A549 (cell line): ENCODE data around the gene EXO1. TPM values are rescaled to one million over a fixed set of nuclear protein-coding genes. Genes with fewer than 3 reads are reported as not detected.

Source experiments
- ATAC-seq, 2 experiments: fragments of 200-7000 bp in 1 of 2; fragments of >200 bp in 1 of 2; cut with Nextera tagmentation in 1 of 2; cut with Tn5 transposase in 1 of 2; 3 replicates each; pipeline versions ENCODE4 v1.8.0 to v1.9.1; 2018 to 2020; ENCODE audit warnings: mild to moderate bottlenecking in 1 of 2, moderate library complexity in 1 of 2
- CTCF ChIA-PET: fragments of 300-600 bp; sonication (Branson Sonifier 250); formaldehyde crosslinking; extraction: SDS; loops from one replicate; lab custom pipeline; 2021; ENCODE audit warnings: antibody characterized with exemption, inconsistent platforms; lab: Yijun Ruan, JAX
- POLR2A ChIA-PET: fragments of 350-600 bp; formaldehyde crosslinking; extraction: SDS; loops from one replicate; lab custom pipeline; 2021; ENCODE audit warnings: antibody characterized with exemption, inconsistent platforms; lab: Yijun Ruan, JAX
- DNase-seq, 2 experiments: peaks; one replicate each; pipeline versions ENCODE4 v3.0.0 to v3.0.0-alpha.2; 2011 to 2016; ENCODE audit warnings: low read depth in 1 of 2, low spot score in 1 of 2
- FAIRE-seq: peaks from 2 replicates; lab custom pipeline; 2011; peaks lifted over from hg19 to GRCh38; lab: Jason Lieb, UNC
- H3K27ac ChIP-seq, 2 experiments: fragments of >200 bp; sonication (Bioruptor Twin); formaldehyde crosslinking; 3 replicates each; pipeline ENCODE4 v1.5.1; 2016 to 2017
- H3K4me1 ChIP-seq: fragments of >200 bp; sonication (Bioruptor Twin); formaldehyde crosslinking; 3 replicates; pipeline ENCODE4 v1.6.1; 2016
- H3K4me2 ChIP-seq: fragments of >200 bp; sonication (Bioruptor Twin); formaldehyde crosslinking; 3 replicates; pipeline ENCODE4 v1.6.1; 2016
- H3K4me3 ChIP-seq: fragments of >200 bp; sonication (Bioruptor Twin); formaldehyde crosslinking; 3 replicates; pipeline ENCODE4 v1.5.1; 2016
- H3K9me3 ChIP-seq: fragments of >200 bp; sonication (Bioruptor Twin); formaldehyde crosslinking; 3 replicates; pipeline ENCODE4 v1.6.1; 2016
- CEBPB ChIP-seq, 2 experiments: fragments of >200 bp in 1 of 2; sonication (Bioruptor Twin) in 1 of 2; formaldehyde crosslinking in 1 of 2; IDR thresholded peaks; 2 replicates each; pipeline ENCODE4 v1.6.1; 2012 to 2016
- FOSB ChIP-seq: fragments of 250-450 bp; sonication (Bioruptor Pico); IDR thresholded peaks from 2 replicates; pipeline ENCODE4 v1.5.0; 2020; ENCODE audit warnings: mild to moderate bottlenecking, moderate library complexity
- FOSL2 ChIP-seq, 2 experiments: fragments of 450-650 bp in 1 of 2; fragments of >200 bp in 1 of 2; sonication (Bioruptor Twin) in 1 of 2; formaldehyde crosslinking; IDR thresholded peaks; 2 replicates each; pipeline versions ENCODE4 v1.5.0 to v1.6.1; 2016 to 2020; ENCODE audit warnings: mild to moderate bottlenecking in 1 of 2, moderate library complexity in 1 of 2
- HEYL ChIP-seq: fragments of 250-450 bp; sonication (Bioruptor Pico); IDR thresholded peaks from 2 replicates; pipeline ENCODE4 v1.8.0; 2021; ENCODE audit warnings: mild to moderate bottlenecking, moderate library complexity
- HOXB13 ChIP-seq: fragments of 250-450 bp; sonication (Bioruptor Pico); IDR thresholded peaks from 2 replicates; pipeline ENCODE4 v1.5.0; 2020; ENCODE audit warnings: low read depth, mild to moderate bottlenecking, moderate library complexity
- KDM5A ChIP-seq: fragments of 200-600 bp; sonication (generic); IDR thresholded peaks from 2 replicates; pipeline ENCODE4 v1.6.1; 2016; ENCODE audit warnings: antibody characterized with exemption, mild to moderate bottlenecking
- MAFK ChIP-seq: fragments of 450-650 bp; IDR thresholded peaks from 2 replicates; pipeline ENCODE4 v1.6.1; 2014; ENCODE audit not compliant: partially characterized antibody
- MYC ChIP-seq: IDR thresholded peaks from 2 replicates; pipeline ENCODE4 v1.6.1; 2012; ENCODE audit warnings: mild to moderate bottlenecking, inconsistent platforms, low read length, improper control_type of control experiment, borderline replicate concordance
- POLR2A ChIP-seq: IDR thresholded peaks from 2 replicates; pipeline ENCODE4 v1.6.1; 2012; ENCODE audit warnings: mild to moderate bottlenecking, low read length
- RARB ChIP-seq: fragments of 250-450 bp; sonication (Bioruptor Pico); IDR thresholded peaks from 2 replicates; pipeline ENCODE4 v1.8.0; 2021; ENCODE audit warnings: mild to moderate bottlenecking, moderate library complexity
- RFX5 ChIP-seq: fragments of 450-650 bp; IDR thresholded peaks from 2 replicates; pipeline ENCODE4 v1.7.1; 2014; ENCODE audit warnings: antibody characterized with exemption, mild to moderate bottlenecking, moderate library complexity
- WGBS: methylation state at CpG from one replicate; pipeline ENCODE4 v1.1.6; 2017; ENCODE audit errors: missing lambda C conversion rate; 5-methylcytosine and 5-hydroxymethylcytosine counted together
- polyA plus RNA-seq, 4 experiments: library from polyadenylated mRNA; depleted of rRNA in 3 of 4; stranded (reverse); fragments of >200 nt; fragmentation: RNase III in 1 of 4; extraction: RNeasy Plus Mini Kit Qiagen cat#74134 plus additional on column Dnase treatment in 1 of 4; gene quantifications; 2 replicates in 3 of 4; 3 replicates in 1 of 4; pipeline ENCODE4 v1.2.3, GENCODE V29; 2011 to 2017
- TF ChIP-seq, protein P1 (sequence below): fragments of >200 bp; sonication (Bioruptor Twin); formaldehyde crosslinking; IDR thresholded peaks from 2 replicates; pipeline ENCODE4 v1.6.1; 2016
- TF ChIP-seq, protein P2 (sequence below): fragments of >200 bp; sonication (Bioruptor Twin); formaldehyde crosslinking; IDR thresholded peaks from 3 replicates; pipeline ENCODE4 v1.5.1; 2016
- TF ChIP-seq, protein P3 (sequence below): fragments of 250-450 bp; sonication (Bioruptor Pico); IDR thresholded peaks from 2 replicates; pipeline ENCODE4 v1.5.0; 2021; ENCODE audit warnings: mild to moderate bottlenecking, moderate library complexity, borderline replicate concordance

The EXO1 gene
- polyA plus RNA-seq, 2 of the 4 experiments (the other 2 are of a cell fraction), result 23.0 to 33.1 TPM

DNA sequence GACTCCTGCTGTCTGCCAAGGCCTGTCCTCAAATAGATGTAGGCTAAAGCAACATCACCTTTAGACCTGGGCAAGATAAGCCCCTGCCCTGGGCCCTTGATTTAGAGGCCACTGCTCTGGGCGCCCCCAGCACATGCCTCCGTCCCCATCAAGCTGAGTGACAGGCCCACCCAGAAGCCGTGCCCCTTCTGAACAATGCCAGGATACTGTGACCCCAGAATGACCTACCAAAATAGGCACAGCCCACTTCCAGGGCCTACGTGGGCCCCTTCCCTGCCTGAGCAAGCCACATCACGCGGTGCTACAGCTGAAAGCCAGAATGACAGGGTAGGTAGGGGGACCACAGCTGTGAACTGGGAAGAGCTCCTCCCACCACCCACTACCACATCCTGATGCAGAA, 84.8 kb downstream of the EXO1 start (continued):
- TF ChIP-seq, protein P1, sequence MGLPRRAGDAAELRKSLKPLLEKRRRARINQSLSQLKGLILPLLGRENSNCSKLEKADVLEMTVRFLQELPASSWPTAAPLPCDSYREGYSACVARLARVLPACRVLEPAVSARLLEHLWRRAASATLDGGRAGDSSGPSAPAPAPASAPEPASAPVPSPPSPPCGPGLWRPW, result no peak
- TF ChIP-seq KDM5A (no peak), RARB (CRISPR knock-in tag) (no peak), FOSL2 (IDR thresholded peaks at IDR 0.05) (no peak), FOSL2 (CRISPR knock-in tag; IDR thresholded peaks at IDR 0.05) (no peak), FOSB (CRISPR knock-in tag) (no peak), POLR2A (no peak), MAFK (no peak), HOXB13 (CRISPR knock-in tag) (no peak)
- TF ChIP-seq, all 56 proteins: peak for 0

DNA sequence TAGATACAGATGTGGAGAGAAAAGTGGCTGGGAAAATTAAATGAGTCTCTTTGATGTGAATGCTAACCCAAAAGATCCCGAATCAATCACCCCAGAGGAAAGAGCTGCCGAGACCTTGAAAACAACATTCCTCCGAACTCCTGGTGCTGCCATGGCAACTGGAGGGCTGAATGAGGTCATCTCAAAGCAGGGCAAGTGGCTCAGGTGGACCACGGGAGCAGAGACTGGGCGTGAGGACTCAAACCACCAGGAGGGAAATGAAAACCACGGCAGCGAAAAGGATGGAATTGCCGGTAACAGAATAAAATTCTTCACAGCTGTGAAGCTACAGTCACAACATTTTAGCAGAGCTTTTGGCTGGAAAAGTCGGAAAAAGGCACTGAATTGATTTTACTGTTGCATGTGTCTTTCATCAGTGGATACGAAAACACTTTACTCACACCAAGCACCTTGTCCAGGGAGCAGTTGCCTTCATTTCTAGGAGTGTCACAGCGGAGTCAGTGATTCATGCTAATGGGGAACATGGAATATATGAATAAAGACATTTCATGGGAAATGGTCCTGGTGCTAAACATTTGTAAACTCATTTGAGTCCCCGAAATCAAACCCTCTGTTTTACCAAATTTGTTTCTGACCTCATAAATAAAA, 86.3 kb downstream of the EXO1 start:
- ChIA-PET POLR2A (no interaction called here), CTCF (interaction anchor here (1.0 kb wide), 1 partner anchor 64 kb away, joined by 4 read pairs; no protein-coding TSS in a partner anchor)
- no peak for TF ChIP-seq HEYL (CRISPR knock-in tag)
- TF ChIP-seq CEBPB (IDR thresholded peaks at IDR 0.05), result no peak
- TF ChIP-seq RFX5, result no peak
- TF ChIP-seq, protein P2, sequence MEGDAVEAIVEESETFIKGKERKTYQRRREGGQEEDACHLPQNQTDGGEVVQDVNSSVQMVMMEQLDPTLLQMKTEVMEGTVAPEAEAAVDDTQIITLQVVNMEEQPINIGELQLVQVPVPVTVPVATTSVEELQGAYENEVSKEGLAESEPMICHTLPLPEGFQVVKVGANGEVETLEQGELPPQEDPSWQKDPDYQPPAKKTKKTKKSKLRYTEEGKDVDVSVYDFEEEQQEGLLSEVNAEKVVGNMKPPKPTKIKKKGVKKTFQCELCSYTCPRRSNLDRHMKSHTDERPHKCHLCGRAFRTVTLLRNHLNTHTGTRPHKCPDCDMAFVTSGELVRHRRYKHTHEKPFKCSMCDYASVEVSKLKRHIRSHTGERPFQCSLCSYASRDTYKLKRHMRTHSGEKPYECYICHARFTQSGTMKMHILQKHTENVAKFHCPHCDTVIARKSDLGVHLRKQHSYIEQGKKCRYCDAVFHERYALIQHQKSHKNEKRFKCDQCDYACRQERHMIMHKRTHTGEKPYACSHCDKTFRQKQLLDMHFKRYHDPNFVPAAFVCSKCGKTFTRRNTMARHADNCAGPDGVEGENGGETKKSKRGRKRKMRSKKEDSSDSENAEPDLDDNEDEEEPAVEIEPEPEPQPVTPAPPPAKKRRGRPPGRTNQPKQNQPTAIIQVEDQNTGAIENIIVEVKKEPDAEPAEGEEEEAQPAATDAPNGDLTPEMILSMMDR, result no peak
- no peak for TF ChIP-seq MAFK
- Histone ChIP-seq H3K9me3 (peaks cover 4% of the 10 kb centered on the region; the same call in 2 of the 3 replicates), H3K4me2 (no peak overlapping the region), H3K4me3 (no peak overlapping the region), H3K27ac (no peak overlapping the region), H3K4me1 (no peaks in the 10 kb centered on the region)
- peak in 1 of 2 experiments; percentile 34; a peak in 2 of 6 replicates for ATAC-seq
- DNase-seq, result no peak
- 68% methylated on average over 12 of the region's 12 CpGs for WGBS
- no peak for FAIRE-seq

DNA sequence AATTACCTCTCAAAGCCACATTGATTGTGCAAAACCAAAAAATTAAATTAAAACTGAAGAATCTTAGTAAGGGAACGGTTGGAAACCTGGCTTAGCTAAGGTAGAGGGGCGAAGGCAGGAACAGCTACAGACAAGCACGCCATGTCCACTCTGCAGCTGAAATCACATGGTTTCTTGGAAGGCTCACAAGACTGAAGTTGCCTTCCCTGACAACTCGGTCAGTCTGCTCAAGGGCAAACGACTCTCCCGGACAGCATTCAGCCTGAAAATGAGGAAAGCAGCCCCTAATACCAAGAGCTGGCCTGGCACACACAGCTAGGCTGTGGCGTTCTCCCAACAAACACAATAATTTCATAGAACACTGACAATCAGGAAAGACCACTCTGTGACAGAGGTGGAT, 86.9 kb downstream of the EXO1 start:
- Histone ChIP-seq H3K9me3 (peaks cover 4% of the 10 kb centered on the region; the same call in 2 of the 3 replicates), H3K4me2 (no peak overlapping the region), H3K4me3 (no peak overlapping the region), H3K27ac (no peak overlapping the region), H3K4me1 (no peaks in the 10 kb centered on the region)
- ATAC-seq (no peak), DNase-seq (no peak), FAIRE-seq (no peak)
- ChIA-PET CTCF (interaction anchor here (1.0 kb wide), 1 partner anchor 64 kb away, joined by 4 read pairs; no protein-coding TSS in a partner anchor), POLR2A (no interaction called here)
- TF ChIP-seq, protein P3, sequence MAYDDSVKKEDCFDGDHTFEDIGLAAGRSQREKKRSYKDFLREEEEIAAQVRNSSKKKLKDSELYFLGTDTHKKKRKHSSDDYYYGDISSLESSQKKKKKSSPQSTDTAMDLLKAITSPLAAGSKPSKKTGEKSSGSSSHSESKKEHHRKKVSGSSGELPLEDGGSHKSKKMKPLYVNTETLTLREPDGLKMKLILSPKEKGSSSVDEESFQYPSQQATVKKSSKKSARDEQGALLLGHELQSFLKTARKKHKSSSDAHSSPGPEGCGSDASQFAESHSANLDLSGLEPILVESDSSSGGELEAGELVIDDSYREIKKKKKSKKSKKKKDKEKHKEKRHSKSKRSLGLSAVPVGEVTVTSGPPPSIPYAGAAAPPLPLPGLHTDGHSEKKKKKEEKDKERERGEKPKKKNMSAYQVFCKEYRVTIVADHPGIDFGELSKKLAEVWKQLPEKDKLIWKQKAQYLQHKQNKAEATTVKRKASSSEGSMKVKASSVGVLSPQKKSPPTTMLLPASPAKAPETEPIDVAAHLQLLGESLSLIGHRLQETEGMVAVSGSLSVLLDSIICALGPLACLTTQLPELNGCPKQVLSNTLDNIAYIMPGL (CRISPR knock-in tag), result no peak
- no peak for TF ChIP-seq MYC
- 53% methylated on average over 7 of the region's 7 CpGs for WGBS

Other genes with a start within 250 kb of the EXO1 start
- 12.5 and 15.2 TPM in 2 replicates for gene CHML, start 207.8 kb upstream of the EXO1 start, polyA plus RNA-seq (2011; rRNA removed)
- gene CHML, start 207.8 kb upstream of the EXO1 start, polyA plus RNA-seq (2017; fragmentation: RNase III; extraction: RNeasy Plus Mini Kit Qiagen cat#74134 plus additional on column Dnase treatment), result 8.8 to 12.6 TPM (median 10.2 TPM) in 3 replicates
- 119 and 144 TPM in 2 replicates for gene OPN3, start 207.8 kb upstream of the EXO1 start, polyA plus RNA-seq (2011; rRNA removed)
- gene OPN3, start 207.8 kb upstream of the EXO1 start, polyA plus RNA-seq (2017; fragmentation: RNase III; extraction: RNeasy Plus Mini Kit Qiagen cat#74134 plus additional on column Dnase treatment), result 41.0 to 52.4 TPM (median 41.6 TPM) in 3 replicates
- gene WDR64, start 195.9 kb upstream of the EXO1 start, polyA plus RNA-seq (2011; rRNA removed), result not detected in 2 replicates
- 0.03 TPM in 1 of 3 replicates, not detected in the others for gene WDR64, start 195.9 kb upstream of the EXO1 start, polyA plus RNA-seq (2017; fragmentation: RNase III; extraction: RNeasy Plus Mini Kit Qiagen cat#74134 plus additional on column Dnase treatment)
- gene BECN2, start 109.6 kb downstream of the EXO1 start, polyA plus RNA-seq (2011; rRNA removed), result not detected in 2 replicates
- not detected in 3 replicates for gene BECN2, start 109.6 kb downstream of the EXO1 start, polyA plus RNA-seq (2017; fragmentation: RNase III; extraction: RNeasy Plus Mini Kit Qiagen cat#74134 plus additional on column Dnase treatment)
- gene MAP1LC3C, start 150.9 kb downstream of the EXO1 start, polyA plus RNA-seq (2011; rRNA removed), result 0.20 and 0.23 TPM in 2 replicates
- gene MAP1LC3C, start 150.9 kb downstream of the EXO1 start, polyA plus RNA-seq (2017; fragmentation: RNase III; extraction: RNeasy Plus Mini Kit Qiagen cat#74134 plus additional on column Dnase treatment), result 0.13 to 0.21 TPM (median 0.16 TPM) in 3 replicates